ENCODE data around the gene PBRM1. TPM values are rescaled to one million over a fixed set of nuclear protein-coding genes. Genes with fewer than 3 reads are reported as not detected.

Gene PBRM1
- total RNA-seq, 3 donors from 2014 or later: 55.9 to 65.2 (median 64.4) TPM

GRCh38 chr3:52519445-52520140, 166.1 kb downstream of the PBRM1 start:
- Mint-ChIP-seq H3K36me3 (ENCODE audit: insufficient read depth) (no peaks in the 10 kb centered on the region), H3K27me3 (ENCODE audit: low read depth) (no peaks in the 10 kb centered on the region), H3K4me1 (ENCODE audit: low read depth) (no peaks in the 10 kb centered on the region), H3K9me3 (no peaks in the 10 kb centered on the region), H3K4me3 (no peak overlapping the region)
- ATAC-seq (no peak), DNase-seq (no peak)

DNA sequence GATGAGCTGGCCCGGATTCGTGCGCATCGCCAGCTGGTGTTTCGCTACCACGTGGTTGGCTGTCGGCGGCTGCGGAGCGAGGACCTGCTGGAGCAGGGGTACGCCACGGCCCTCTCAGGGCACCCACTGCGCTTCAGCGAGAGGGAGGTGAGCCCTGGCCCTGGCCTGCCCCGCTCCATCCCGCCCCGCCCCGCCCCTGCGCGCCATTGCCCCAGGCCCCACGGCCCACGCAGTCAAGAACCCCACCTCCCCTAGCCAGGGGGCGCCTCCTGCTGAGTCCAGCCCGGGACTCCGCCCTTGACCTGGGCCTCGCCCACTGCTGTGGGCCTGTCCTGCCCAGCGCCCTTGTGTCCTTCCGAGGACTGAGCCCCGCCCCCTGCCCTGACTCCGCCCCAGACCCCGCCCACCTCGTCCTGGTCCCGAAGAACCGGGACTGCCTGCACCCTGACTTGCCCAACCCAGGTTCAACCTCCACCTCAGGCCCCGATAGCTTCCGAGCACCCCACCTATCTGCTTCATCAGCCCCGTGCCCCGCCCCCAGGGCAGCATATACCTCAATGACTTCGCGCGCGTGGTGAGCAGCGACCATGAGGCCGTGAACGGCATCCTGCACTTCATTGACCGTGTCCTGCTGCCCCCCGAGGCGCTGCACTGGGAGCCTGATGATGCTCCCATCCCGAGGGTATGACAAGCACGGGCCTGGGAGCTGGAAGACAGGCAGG, 166.8 kb downstream of the PBRM1 start:
- no peak for DNase-seq
- no peaks in the 10 kb centered on the region for H3K36me3 Mint-ChIP-seq (ENCODE audit: insufficient read depth)
- H3K27me3 Mint-ChIP-seq (ENCODE audit: low read depth): no peaks in the 10 kb centered on the region
- H3K9me3 Mint-ChIP-seq: no peaks in the 10 kb centered on the region
- ATAC-seq: no peak
- H3K4me1 Mint-ChIP-seq (ENCODE audit: low read depth): no peaks in the 10 kb centered on the region
- peak overlapping the region; percentile 26 for H3K4me3 Mint-ChIP-seq

DNA sequence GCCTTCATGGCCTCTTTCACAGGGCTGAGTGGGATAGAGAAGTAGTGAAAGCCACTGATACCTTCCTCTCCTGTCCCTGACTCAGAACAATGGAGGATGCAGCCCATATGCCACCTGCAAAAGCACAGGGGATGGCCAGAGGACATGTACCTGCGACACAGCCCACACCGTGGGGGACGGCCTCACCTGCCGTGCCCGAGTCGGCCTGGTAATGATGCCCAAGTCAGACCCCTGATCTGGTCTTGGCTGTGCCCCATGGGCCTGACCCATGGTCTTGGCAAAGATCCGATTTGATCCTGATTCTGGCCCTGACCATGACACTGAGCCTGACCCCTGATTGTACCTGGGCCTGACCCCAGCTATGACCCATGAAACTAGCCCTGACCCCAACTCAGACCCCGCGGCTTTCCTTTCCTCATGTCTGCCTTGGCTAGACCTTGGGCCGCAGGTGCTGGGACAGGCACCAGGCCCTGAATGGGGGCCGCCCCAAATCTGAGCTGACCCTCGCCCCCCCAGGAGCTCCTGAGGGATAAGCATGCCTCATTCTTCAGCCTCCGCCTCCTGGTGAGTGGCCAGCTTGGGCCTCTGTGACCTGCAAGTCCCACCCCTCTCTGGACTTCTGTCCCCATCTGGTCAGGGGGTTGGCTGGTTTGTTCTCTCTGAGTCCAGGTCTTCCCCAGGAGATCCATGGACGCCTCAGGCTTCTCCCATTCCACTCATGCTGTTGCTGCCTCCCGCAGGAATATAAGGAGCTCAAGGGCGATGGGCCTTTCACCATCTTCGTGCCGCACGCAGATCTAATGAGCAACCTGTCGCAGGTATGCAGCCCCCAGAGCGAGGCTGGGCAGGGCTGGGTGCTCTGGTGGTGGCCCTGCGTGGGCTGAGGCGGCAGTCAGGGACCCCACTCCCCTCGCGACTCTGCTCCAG, 167.7 kb downstream of the PBRM1 start:
- ATAC-seq (no peak), DNase-seq (no peak)
- Mint-ChIP-seq H3K4me3 (no peak overlapping the region), H3K36me3 (ENCODE audit: insufficient read depth) (no peaks in the 10 kb centered on the region), H3K9me3 (no peaks in the 10 kb centered on the region), H3K27me3 (ENCODE audit: low read depth) (no peaks in the 10 kb centered on the region), H3K4me1 (ENCODE audit: low read depth) (no peaks in the 10 kb centered on the region)

- no peaks in the 10 kb centered on the region for H3K4me1 Mint-ChIP-seq (ENCODE audit: low read depth)
- H3K4me3 Mint-ChIP-seq: no peak overlapping the region
- H3K27me3 Mint-ChIP-seq (ENCODE audit: low read depth): no peaks in the 10 kb centered on the region
- DNase-seq (no peak), ATAC-seq (no peak)
- H3K36me3 Mint-ChIP-seq (ENCODE audit: insufficient read depth): no peaks in the 10 kb centered on the region
- no peaks in the 10 kb centered on the region for H3K9me3 Mint-ChIP-seq
Measured at GRCh38 chr3:52516509-52517195, 169.1 kb downstream of the PBRM1 start.

DNA sequence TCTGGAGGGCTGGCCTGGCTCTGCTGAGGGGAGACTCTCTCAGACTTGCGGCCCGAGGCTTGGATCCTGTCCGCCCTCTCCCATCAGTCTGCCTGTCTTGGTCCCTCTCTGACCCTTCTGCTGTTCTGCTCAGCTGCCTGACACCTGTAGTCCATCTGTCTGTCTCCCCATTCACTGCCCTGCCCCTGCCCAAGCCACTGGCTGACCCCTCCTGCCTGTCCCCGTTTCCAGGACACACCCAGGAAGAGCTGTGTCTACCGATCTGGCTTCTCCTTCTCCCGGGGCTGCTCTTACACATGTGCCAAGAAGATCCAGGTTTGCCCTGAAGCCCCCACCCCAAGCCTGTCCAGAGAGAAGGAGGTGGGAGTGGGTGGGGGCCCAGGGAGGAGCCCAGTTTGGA, 170.5 kb downstream of the PBRM1 start:
- no peak for ATAC-seq
- H3K36me3 Mint-ChIP-seq (ENCODE audit: insufficient read depth): no peaks in the 10 kb centered on the region
- no peaks in the 10 kb centered on the region for H3K27me3 Mint-ChIP-seq (ENCODE audit: low read depth)
- no peaks in the 10 kb centered on the region for H3K9me3 Mint-ChIP-seq
- H3K4me3 Mint-ChIP-seq: no peak overlapping the region
- no peak for DNase-seq
- H3K4me1 Mint-ChIP-seq (ENCODE audit: low read depth): no peaks in the 10 kb centered on the region

DNA sequence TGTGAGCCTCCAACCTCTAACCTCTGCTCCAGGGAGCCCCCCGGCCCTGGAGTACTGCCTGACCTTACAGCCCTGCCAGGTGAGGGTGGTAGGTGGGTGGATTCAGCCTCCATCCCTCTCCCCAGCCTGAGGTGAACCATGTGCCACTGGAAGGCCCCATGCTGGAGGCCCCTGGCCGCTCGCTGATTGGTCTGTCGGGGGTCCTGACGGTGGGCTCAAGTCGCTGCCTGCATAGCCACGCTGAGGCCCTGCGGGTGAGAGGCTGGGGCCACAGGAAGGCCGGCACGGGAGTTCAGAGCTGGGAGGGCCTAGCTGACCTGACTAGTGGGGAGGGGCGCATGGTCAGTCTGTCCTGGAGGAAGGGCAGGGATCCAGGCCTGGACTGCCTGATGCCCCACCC, 171.1 kb downstream of the PBRM1 start:
- H3K9me3 Mint-ChIP-seq: no peaks in the 10 kb centered on the region
- no peaks in the 10 kb centered on the region for H3K27me3 Mint-ChIP-seq (ENCODE audit: low read depth)
- no peaks in the 10 kb centered on the region for H3K4me1 Mint-ChIP-seq (ENCODE audit: low read depth)
- ATAC-seq (no peak), DNase-seq (no peak)
- no peak overlapping the region for H3K4me3 Mint-ChIP-seq
- no peaks in the 10 kb centered on the region for H3K36me3 Mint-ChIP-seq (ENCODE audit: insufficient read depth)

DNA sequence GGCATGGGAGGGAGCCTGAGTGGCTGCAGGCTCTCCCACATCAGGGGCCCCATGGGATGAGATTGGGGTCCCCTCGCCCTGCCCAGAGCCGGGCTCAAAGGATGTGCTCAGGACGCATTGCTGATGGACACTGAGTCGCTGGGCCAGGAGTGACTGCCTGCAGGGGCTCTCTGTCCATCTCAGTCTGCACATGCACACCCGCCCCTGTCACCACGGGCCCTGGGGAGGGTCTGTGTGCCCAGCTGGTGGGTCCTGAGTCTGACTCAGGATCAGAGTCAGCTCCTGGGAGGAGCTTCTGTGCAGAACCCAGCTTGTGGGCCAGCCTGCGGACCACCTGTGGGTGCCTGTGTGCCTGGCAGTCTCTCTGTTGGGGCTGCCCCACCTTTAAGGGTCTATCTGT, 172.4 kb downstream of the PBRM1 start:
- Mint-ChIP-seq H3K4me1 (ENCODE audit: low read depth) (no peaks in the 10 kb centered on the region), H3K4me3 (no peak overlapping the region), H3K27me3 (ENCODE audit: low read depth) (no peaks in the 10 kb centered on the region), H3K9me3 (no peaks in the 10 kb centered on the region), H3K36me3 (ENCODE audit: insufficient read depth) (no peaks in the 10 kb centered on the region)
- ATAC-seq (no peak), DNase-seq (no peak)

- Mint-ChIP-seq H3K4me3 (no peak overlapping the region), H3K4me1 (ENCODE audit: low read depth) (no peaks in the 10 kb centered on the region), H3K36me3 (ENCODE audit: insufficient read depth) (no peaks in the 10 kb centered on the region), H3K27me3 (ENCODE audit: low read depth) (no peaks in the 10 kb centered on the region), H3K9me3 (no peaks in the 10 kb centered on the region)
- ATAC-seq (no peak), DNase-seq (no peak)
Measured at GRCh38 chr3:52512727-52513126, 173.0 kb downstream of the PBRM1 start.

DNA sequence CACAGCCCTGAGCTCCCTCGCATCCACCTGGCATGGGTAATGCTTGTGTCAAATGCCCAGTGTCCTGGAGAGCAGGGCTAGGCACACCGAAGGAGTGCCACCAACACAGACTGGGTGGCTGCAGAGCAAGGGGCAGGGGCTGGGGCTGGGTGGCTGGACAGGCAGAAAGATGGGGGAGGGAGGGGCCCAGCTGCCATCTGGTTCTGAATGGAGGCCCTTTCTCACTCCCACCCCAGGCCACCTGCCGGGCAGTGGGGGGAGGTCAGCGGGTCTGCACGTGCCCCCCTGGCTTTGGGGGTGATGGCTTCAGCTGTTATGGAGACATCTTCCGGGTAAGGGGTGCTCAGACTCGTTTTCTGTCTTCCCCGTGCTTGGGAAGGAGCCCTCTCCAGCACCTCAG, 173.6 kb downstream of the PBRM1 start:
- H3K9me3 Mint-ChIP-seq: no peaks in the 10 kb centered on the region
- H3K27me3 Mint-ChIP-seq (ENCODE audit: low read depth): no peaks in the 10 kb centered on the region
- ATAC-seq (no peak), DNase-seq (no peak)
- H3K4me3 Mint-ChIP-seq: no peak overlapping the region
- no peaks in the 10 kb centered on the region for H3K36me3 Mint-ChIP-seq (ENCODE audit: insufficient read depth)
- H3K4me1 Mint-ChIP-seq (ENCODE audit: low read depth): no peaks in the 10 kb centered on the region

GRCh38 chr3:52511509-52511908, 174.2 kb downstream of the PBRM1 start:
- no peak for DNase-seq
- Mint-ChIP-seq H3K36me3 (ENCODE audit: insufficient read depth) (no peaks in the 10 kb centered on the region), H3K4me1 (ENCODE audit: low read depth) (no peaks in the 10 kb centered on the region), H3K9me3 (no peaks in the 10 kb centered on the region), H3K27me3 (ENCODE audit: low read depth) (no peaks in the 10 kb centered on the region), H3K4me3 (no peak overlapping the region)
- ATAC-seq: no peak

GRCh38 chr3:52509753-52510328, 175.9 kb downstream of the PBRM1 start:
- no peak for DNase-seq
- ATAC-seq: no peak
- no peaks in the 10 kb centered on the region for H3K27me3 Mint-ChIP-seq (ENCODE audit: low read depth)
- no peaks in the 10 kb centered on the region for H3K36me3 Mint-ChIP-seq (ENCODE audit: insufficient read depth)
- no peaks in the 10 kb centered on the region for H3K4me1 Mint-ChIP-seq (ENCODE audit: low read depth)
- H3K4me3 Mint-ChIP-seq: no peak overlapping the region
- H3K9me3 Mint-ChIP-seq: no peaks in the 10 kb centered on the region

DNA sequence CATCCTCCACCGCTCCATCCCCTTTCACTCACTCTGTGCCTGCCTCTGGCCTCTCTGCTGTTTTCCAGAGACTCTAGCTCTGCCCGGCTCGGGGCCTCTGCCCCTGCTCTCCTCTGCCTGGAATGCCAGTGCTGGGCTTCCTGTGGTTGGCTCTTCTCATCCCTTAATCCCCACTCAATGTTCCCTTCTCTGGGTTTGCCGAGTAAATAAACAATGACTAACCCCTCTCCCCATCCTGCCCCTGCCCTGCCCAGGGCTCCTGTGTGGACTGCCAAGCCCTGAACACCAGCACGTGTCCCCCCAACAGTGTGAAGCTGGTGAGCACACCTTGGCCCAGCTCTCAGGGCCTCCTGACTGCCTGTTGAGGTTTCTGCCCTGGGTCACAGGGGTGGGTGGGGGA, 178.4 kb downstream of the PBRM1 start:
- ATAC-seq: no peak
- no peaks in the 10 kb centered on the region for H3K4me1 Mint-ChIP-seq (ENCODE audit: low read depth)
- no peak overlapping the region for H3K4me3 Mint-ChIP-seq
- DNase-seq: no peak
- H3K27me3 Mint-ChIP-seq (ENCODE audit: low read depth): no peaks in the 10 kb centered on the region
- no peaks in the 10 kb centered on the region for H3K9me3 Mint-ChIP-seq
- no peaks in the 10 kb centered on the region for H3K36me3 Mint-ChIP-seq (ENCODE audit: insufficient read depth)

GRCh38 chr3:52506266-52506966, 179.3 kb downstream of the PBRM1 start:
- Mint-ChIP-seq H3K36me3 (ENCODE audit: insufficient read depth) (no peaks in the 10 kb centered on the region), H3K4me3 (no peak overlapping the region), H3K27me3 (ENCODE audit: low read depth) (no peaks in the 10 kb centered on the region), H3K4me1 (ENCODE audit: low read depth) (no peaks in the 10 kb centered on the region), H3K9me3 (no peaks in the 10 kb centered on the region)
- DNase-seq: no peak
- ATAC-seq: no peak

All from activated T-cell treated with anti-CD3 and anti-CD28 coated beads, Interleukin-2, amount 50 U/mL, for 4 hours (primary cell).